Cardiac fibroblast (primary cell): ENCODE data around the gene AKNA.

Source experiments
- DNase-seq, 2 donors: peaks; one replicate each; pipeline versions ENCODE4 v3.0.0 to v3.0.0-alpha.2; 2010; ENCODE audit warnings: low read depth in 2 of 2
- H3K4me3 ChIP-seq, 2 donors: replicated peaks in 1 of 2; 1 replicate in 1 of 2; 2 replicates in 1 of 2; pipeline ENCODE4 v1.5.1; 2011; ENCODE audit warnings: low read depth in 2 of 2, low read length in 2 of 2, mild to moderate bottlenecking in 2 of 2, moderate library complexity in 1 of 2
- TF ChIP-seq, protein P1 (sequence below): IDR thresholded peaks from one replicate; pipeline ENCODE4 v1.5.1; 2011; ENCODE audit warnings: low read depth, mild to moderate bottlenecking, low read length, inconsistent platforms

Gene AKNA, protein sequence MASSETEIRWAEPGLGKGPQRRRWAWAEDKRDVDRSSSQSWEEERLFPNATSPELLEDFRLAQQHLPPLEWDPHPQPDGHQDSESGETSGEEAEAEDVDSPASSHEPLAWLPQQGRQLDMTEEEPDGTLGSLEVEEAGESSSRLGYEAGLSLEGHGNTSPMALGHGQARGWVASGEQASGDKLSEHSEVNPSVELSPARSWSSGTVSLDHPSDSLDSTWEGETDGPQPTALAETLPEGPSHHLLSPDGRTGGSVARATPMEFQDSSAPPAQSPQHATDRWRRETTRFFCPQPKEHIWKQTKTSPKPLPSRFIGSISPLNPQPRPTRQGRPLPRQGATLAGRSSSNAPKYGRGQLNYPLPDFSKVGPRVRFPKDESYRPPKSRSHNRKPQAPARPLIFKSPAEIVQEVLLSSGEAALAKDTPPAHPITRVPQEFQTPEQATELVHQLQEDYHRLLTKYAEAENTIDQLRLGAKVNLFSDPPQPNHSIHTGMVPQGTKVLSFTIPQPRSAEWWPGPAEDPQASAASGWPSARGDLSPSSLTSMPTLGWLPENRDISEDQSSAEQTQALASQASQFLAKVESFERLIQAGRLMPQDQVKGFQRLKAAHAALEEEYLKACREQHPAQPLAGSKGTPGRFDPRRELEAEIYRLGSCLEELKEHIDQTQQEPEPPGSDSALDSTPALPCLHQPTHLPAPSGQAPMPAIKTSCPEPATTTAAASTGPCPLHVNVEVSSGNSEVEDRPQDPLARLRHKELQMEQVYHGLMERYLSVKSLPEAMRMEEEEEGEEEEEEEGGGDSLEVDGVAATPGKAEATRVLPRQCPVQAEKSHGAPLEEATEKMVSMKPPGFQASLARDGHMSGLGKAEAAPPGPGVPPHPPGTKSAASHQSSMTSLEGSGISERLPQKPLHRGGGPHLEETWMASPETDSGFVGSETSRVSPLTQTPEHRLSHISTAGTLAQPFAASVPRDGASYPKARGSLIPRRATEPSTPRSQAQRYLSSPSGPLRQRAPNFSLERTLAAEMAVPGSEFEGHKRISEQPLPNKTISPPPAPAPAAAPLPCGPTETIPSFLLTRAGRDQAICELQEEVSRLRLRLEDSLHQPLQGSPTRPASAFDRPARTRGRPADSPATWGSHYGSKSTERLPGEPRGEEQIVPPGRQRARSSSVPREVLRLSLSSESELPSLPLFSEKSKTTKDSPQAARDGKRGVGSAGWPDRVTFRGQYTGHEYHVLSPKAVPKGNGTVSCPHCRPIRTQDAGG (N-terminal part only)

DNA sequence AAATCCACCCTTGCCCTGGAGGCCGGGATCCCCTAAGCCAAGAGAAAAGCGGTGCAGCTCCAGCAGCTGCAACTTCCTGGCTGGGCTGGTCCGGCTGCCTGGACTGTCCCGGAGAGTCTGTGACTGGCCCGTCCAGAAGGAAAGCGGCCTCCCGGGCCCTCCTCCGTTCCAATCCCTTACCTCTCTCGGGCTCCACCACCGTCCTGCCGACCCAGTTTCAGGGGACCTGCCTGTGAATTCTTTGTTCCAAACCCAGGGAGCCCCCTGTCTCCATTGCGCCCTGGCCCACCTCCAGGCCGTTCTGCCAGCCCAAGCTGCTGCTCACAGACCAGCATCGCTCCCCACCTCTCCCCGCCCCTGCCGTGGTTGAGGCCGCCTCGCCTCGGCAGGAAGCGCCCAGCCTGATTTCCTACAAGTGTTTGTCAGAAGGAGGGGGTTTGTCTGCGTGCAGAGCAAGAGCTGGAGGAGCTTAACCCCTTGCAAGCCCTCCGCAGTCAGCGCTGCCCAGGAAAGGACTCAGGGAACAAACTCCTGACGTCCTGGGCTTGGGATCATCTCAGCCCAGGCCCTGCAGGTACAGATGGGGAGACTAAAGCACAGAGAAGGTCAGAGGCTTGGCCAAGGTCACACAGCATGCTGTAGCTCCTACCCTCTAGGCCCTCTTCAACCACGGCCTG, at the start of gene AKNA:
TSS of gene AKNA (minus strand) at position 303 of the 677 bp plus-strand sequence. CDS start 6,649 bp downstream, outside the sequence.
- H3K4me3 ChIP-seq = peak within 1 kb of the TSS; percentile 65 to 68
- DNase-seq = peak; percentile 72 to 87
- TF ChIP-seq, protein P1, sequence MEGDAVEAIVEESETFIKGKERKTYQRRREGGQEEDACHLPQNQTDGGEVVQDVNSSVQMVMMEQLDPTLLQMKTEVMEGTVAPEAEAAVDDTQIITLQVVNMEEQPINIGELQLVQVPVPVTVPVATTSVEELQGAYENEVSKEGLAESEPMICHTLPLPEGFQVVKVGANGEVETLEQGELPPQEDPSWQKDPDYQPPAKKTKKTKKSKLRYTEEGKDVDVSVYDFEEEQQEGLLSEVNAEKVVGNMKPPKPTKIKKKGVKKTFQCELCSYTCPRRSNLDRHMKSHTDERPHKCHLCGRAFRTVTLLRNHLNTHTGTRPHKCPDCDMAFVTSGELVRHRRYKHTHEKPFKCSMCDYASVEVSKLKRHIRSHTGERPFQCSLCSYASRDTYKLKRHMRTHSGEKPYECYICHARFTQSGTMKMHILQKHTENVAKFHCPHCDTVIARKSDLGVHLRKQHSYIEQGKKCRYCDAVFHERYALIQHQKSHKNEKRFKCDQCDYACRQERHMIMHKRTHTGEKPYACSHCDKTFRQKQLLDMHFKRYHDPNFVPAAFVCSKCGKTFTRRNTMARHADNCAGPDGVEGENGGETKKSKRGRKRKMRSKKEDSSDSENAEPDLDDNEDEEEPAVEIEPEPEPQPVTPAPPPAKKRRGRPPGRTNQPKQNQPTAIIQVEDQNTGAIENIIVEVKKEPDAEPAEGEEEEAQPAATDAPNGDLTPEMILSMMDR = no peak

DNA sequence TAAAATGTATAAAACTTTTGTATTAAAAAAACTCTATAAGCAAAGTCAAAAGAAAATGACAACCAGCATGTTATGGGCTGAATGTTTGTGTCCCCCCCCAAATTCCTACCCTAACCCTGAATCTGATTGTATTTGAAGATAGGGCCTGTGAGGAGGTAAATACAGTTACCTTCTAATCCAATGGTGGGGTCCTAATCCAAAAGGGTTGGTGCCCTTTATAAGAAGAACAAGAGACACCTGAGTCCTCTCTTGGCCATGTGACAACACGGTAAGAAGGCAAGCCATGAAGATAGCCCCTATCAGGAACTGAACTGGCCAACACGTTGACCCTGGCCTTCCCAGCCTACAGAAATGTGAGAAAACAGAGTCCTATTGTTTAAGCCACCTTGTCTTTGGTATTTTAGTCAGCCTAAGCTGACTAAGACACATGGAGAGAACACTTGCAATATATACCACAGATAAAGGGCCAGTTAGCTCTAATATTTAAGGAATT, 49.7 kb upstream of the AKNA start:
- no peak for DNase-seq
- no peak overlapping the region for H3K4me3 ChIP-seq
- TF ChIP-seq, protein P1 = no peak

DNA sequence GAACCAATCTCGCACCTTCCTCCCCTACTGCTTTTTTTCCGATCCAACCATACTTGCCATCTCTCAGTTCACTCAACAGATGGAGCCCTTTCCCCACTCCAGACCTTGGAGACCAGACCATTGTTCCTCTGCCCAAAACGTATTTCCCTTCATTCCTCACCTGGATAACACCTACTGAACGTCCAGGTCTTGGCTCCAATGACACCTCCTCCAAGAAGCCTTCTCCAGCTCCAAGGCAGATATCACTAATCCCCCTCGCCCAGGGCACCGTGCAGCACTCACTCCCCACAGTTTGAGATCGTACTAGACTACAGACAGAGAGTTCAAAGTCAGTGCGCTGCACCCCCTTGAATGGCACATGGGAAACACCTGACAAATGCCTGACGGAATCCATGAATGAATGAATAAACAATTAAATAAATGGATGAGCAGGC, 47.1 kb upstream of the AKNA start:
- peak; percentile 56 to 62 for DNase-seq
- no peak overlapping the region for H3K4me3 ChIP-seq
- TF ChIP-seq, protein P1 = peak; percentile 74

- DNase-seq = no peak
- H3K4me3 ChIP-seq = no peak overlapping the region
- TF ChIP-seq, protein P1 = no peak
Observed at GRCh38 chr9:114433720-114434255, 46.0 kb upstream of the AKNA start.

GRCh38 chr9:114433086-114433485, 45.3 kb upstream of the AKNA start:
- no peak for DNase-seq
- TF ChIP-seq, protein P1 = no peak
- no peak overlapping the region for H3K4me3 ChIP-seq
